NCI-H1436 (cell line): ENCODE results near the gene MARCKSL1.
"Not testable (repeated sequence)": the region's sequence is repeated elsewhere in the genome, so short reads cannot be mapped to it uniquely, and the experiment has no call there.

Source experiments
- DNase-seq: peaks from one replicate; lab custom pipeline; 2025; lab: John Stamatoyannopoulos, UW

MARCKSL1 gene

GRCh38 chr1:32289256-32289655 lies 46.8 kb downstream of the MARCKSL1 start:
- no peak for DNase-seq

GRCh38 chr1:32286763-32287162 lies 49.3 kb downstream of the MARCKSL1 start:
- DNase-seq, result no peak

DNA sequence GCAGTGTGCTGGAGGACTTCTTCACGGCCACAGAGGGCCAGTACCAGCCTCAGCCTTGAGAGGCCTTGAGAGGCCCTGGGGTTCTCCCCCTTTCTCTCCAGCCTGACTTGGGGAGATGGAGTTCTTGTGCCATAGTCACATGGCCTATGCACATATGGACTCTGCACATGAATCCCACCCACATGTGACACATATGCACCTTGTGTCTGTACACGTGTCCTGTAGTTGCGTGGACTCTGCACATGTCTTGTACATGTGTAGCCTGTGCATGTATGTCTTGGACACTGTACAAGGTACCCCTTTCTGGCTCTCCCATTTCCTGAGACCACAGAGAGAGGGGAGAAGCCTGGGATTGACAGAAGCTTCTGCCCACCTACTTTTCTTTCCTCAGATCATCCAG lies 50.4 kb downstream of the MARCKSL1 start:
- DNase-seq, result no peak

DNA sequence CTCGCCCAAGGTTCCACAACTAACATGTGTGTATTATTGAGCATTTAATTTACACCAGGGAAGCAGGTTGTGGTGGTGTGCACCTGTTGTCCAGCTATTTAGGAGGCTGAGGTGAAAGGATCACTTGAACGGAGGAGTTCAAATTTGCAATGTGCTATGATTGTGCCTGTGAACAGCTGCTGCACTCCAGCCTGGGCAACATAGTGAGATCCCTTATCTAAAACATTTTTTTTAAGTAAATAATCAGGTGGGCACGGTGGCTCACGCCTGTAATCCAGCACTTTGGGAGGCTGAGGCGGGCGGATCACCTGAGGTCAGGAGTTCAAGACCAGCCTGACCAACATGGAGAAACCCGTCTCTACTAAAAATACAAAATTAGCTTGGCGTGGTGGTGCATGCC lies 51.3 kb downstream of the MARCKSL1 start:
- not testable (repeated sequence) for DNase-seq
